H9 (cell line): ENCODE results near the gene MYCBP2. TPM values are rescaled to one million over a fixed set of nuclear protein-coding genes. Genes with fewer than 3 reads are reported as not detected.

Source experiments
- DNase-seq: peaks from one replicate; pipeline ENCODE4 v3.0.0-alpha.2; 2017
- H2AFZ ChIP-seq: one replicate; pipeline ENCODE4 v1.6.1; 2013; ENCODE audit warnings: mild to moderate bottlenecking, low read length, control low read depth, moderate library complexity
- H2AK5ac ChIP-seq: 2 replicates; pipeline ENCODE4 v1.6.1; 2013; ENCODE audit warnings: low read length, control low read depth, mixed read lengths; ENCODE audit not compliant: insufficient read length
- H2BK120ac ChIP-seq: one replicate; pipeline ENCODE4 v1.6.1; 2013; ENCODE audit warnings: low read depth, mild to moderate bottlenecking, low read length, control low read depth, inconsistent platforms; ENCODE audit not compliant: poor library complexity, severe bottlenecking
- H2BK12ac ChIP-seq: 2 replicates; pipeline ENCODE4 v1.6.1; 2013; ENCODE audit warnings: low read length, control low read depth, mixed read lengths, low read depth; ENCODE audit not compliant: insufficient read length
- H2BK15ac ChIP-seq: 2 replicates; pipeline ENCODE4 v1.6.1; 2013; ENCODE audit warnings: low read depth, low read length, control low read depth
- H2BK20ac ChIP-seq: one replicate; pipeline ENCODE4 v1.6.1; 2013; ENCODE audit warnings: low read depth, mild to moderate bottlenecking, low read length, control low read depth, inconsistent platforms; ENCODE audit not compliant: poor library complexity, severe bottlenecking
- H2BK5ac ChIP-seq: 2 replicates; pipeline ENCODE4 v1.6.1; 2013; ENCODE audit warnings: low read length, control low read depth, mixed read lengths; ENCODE audit not compliant: insufficient read length
- H3K14ac ChIP-seq: 2 replicates; pipeline ENCODE4 v1.6.1; 2013; ENCODE audit warnings: low read length, control low read depth; ENCODE audit not compliant: insufficient read depth
- H3K18ac ChIP-seq: 2 replicates; pipeline ENCODE4 v1.6.1; 2013; ENCODE audit warnings: low read depth, mild to moderate bottlenecking, mixed read lengths, low read length, control low read depth; ENCODE audit not compliant: insufficient read length
- H3K23ac ChIP-seq: 2 replicates; pipeline ENCODE4 v1.6.1; 2013; ENCODE audit warnings: low read length, control low read depth, mixed read lengths, low read depth; ENCODE audit not compliant: insufficient read length
- H3K23me2 ChIP-seq: 2 replicates; pipeline ENCODE4 v1.6.1; 2013; ENCODE audit warnings: low read depth, mild to moderate bottlenecking, mixed read lengths, low read length, control low read depth; ENCODE audit not compliant: insufficient read length, poor library complexity, severe bottlenecking
- H3K27ac ChIP-seq: 2 replicates; pipeline ENCODE4 v1.5.1; 2013; ENCODE audit warnings: low read length, control low read depth, mixed read lengths, low read depth; ENCODE audit not compliant: insufficient read length
- H3K27me3 ChIP-seq: 2 replicates; pipeline ENCODE4 v1.6.1; 2013; ENCODE audit warnings: low read length, control low read depth, inconsistent platforms; ENCODE audit not compliant: insufficient read depth
- H3K4ac ChIP-seq: 2 replicates; pipeline ENCODE4 v1.6.1; 2013; ENCODE audit warnings: low read depth, mild to moderate bottlenecking, control low read depth, inconsistent platforms, low read length, moderate library complexity
- H3K4me1 ChIP-seq: 2 replicates; pipeline ENCODE4 v1.6.1; 2013; ENCODE audit warnings: low read length, control low read depth, inconsistent platforms; ENCODE audit not compliant: insufficient read depth
- H3K4me2 ChIP-seq: 2 replicates; pipeline ENCODE4 v1.6.1; 2013; ENCODE audit warnings: low read length, control low read depth, mixed read lengths; ENCODE audit not compliant: insufficient read length, insufficient read depth
- H3K56ac ChIP-seq: 2 replicates; pipeline ENCODE4 v1.6.1; 2013; ENCODE audit warnings: low read depth, mild to moderate bottlenecking, mixed read lengths, low read length, control low read depth; ENCODE audit not compliant: insufficient read length
- H3K79me1 ChIP-seq: 2 replicates; pipeline ENCODE4 v1.6.1; 2013; ENCODE audit warnings: low read depth, mild to moderate bottlenecking, moderate library complexity, low read length, control low read depth, inconsistent platforms; ENCODE audit not compliant: insufficient read depth, poor library complexity, severe bottlenecking
- H3K79me2 ChIP-seq: 2 replicates; pipeline ENCODE4 v1.6.1; 2013; ENCODE audit warnings: low read length, control low read depth, inconsistent platforms; ENCODE audit not compliant: insufficient read depth
- H3K9ac ChIP-seq: 2 replicates; pipeline ENCODE4 v1.6.1; 2013; ENCODE audit warnings: low read length, control low read depth, mixed read lengths; ENCODE audit not compliant: insufficient read length; ENCODE audit errors: extremely low read depth
- H3K9me3 ChIP-seq: one replicate; pipeline ENCODE4 v1.6.1; 2013; ENCODE audit warnings: low read depth, low read length, inconsistent platforms; ENCODE audit not compliant: control insufficient read depth
- H3T11ph ChIP-seq: one replicate; pipeline ENCODE4 v1.6.1; 2013; ENCODE audit warnings: mild to moderate bottlenecking, low read length, control low read depth, inconsistent platforms
- H4K20me1 ChIP-seq: one replicate; pipeline ENCODE4 v1.6.1; 2013; ENCODE audit not compliant: control insufficient read depth, insufficient read length, insufficient read depth
- H4K5ac ChIP-seq: 2 replicates; pipeline ENCODE4 v1.6.1; 2013; ENCODE audit warnings: low read depth, mild to moderate bottlenecking, mixed read lengths, low read length, control low read depth; ENCODE audit not compliant: insufficient read length
- H4K8ac ChIP-seq: replicated peaks from 2 replicates; pipeline ENCODE4 v1.6.1; 2013; ENCODE audit warnings: low read length, control low read depth, mixed read lengths, low read depth; ENCODE audit not compliant: insufficient read length
- H4K91ac ChIP-seq: 2 replicates; pipeline ENCODE4 v1.6.1; 2013; ENCODE audit warnings: low read depth, mild to moderate bottlenecking, moderate library complexity, mixed read lengths, low read length, control low read depth; ENCODE audit not compliant: insufficient read length
- H3K27ac Mint-ChIP-seq, 3 experiments: 2 replicates in 2 of 3; 3 replicates in 1 of 3; pipeline ENCODE4 v1.8.0; 2020 to 2021; ENCODE audit warnings: mixed read lengths in 3 of 3, mild to moderate bottlenecking in 1 of 3, moderate library complexity in 1 of 3
- H3K27me3 Mint-ChIP-seq: 2 replicates; pipeline ENCODE4 v1.8.0; 2021; ENCODE audit warnings: low read depth, mild to moderate bottlenecking, moderate library complexity, mixed read lengths
- H3K36me3 Mint-ChIP-seq, 3 experiments: 2 replicates in 2 of 3; 3 replicates in 1 of 3; pipeline ENCODE4 v1.8.0; 2020 to 2021; ENCODE audit warnings: low read depth in 3 of 3, mixed read lengths in 3 of 3; ENCODE audit not compliant: insufficient read depth in 1 of 3
- H3K4me1 Mint-ChIP-seq, 2 experiments: 2 replicates each; pipeline ENCODE4 v1.8.0; 2020; ENCODE audit warnings: mixed read lengths in 2 of 2
- H3K4me3 Mint-ChIP-seq, 2 experiments: 2 replicates in 1 of 2; 3 replicates in 1 of 2; pipeline ENCODE4 v1.8.0; 2020 to 2021; ENCODE audit warnings: mild to moderate bottlenecking in 2 of 2, mixed read lengths in 2 of 2, moderate library complexity in 1 of 2
- H3K9me3 Mint-ChIP-seq, 2 experiments: 2 replicates in 1 of 2; 3 replicates in 1 of 2; pipeline ENCODE4 v1.8.0; 2020; ENCODE audit warnings: mild to moderate bottlenecking in 2 of 2, mixed read lengths in 2 of 2, moderate library complexity in 1 of 2
- total RNA-seq: library from RNA; stranded (reverse); gene quantifications from 2 replicates; pipeline ENCODE4 v1.2.1, GENCODE V29; 2021
- TF ChIP-seq, protein P1 (sequence below): fragments of 200-600 bp; sonication (generic); conservative IDR thresholded peaks from 3 replicates; pipeline ENCODE4 v1.8.0; 2021; ENCODE audit warnings: antibody characterized with exemption, mild to moderate bottlenecking

The MYCBP2 gene
- total RNA-seq, 1 experiment from 2014 or later, result 32.0 TPM

DNA sequence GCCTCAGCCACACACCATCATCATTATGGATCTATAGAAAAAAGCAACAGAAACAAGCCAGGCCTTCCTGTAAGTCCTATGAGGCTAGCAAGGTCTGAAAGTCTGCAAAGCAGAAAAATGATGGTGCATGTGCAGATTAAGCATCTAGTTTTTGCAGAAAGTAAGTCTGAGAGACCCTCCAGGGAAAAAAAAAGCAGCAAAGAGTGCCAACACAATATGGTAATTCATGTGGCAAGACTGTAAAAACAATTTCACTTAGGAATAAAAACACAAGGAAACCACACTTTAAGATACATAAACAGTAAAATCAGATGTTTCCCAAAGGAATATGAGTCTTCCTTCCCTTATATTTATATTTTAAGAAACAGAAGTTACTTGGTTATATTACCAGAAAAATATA is 187.6 kb downstream of the MYCBP2 start:
- H2BK20ac ChIP-seq, result no peak overlapping the region
- H2BK5ac ChIP-seq, result no peak overlapping the region
- no peak overlapping the region for H3K9ac ChIP-seq
- H3K4ac ChIP-seq, result no peak overlapping the region
- Mint-ChIP-seq H3K4me3 (no peak overlapping the region), H3K9me3 (no peaks in the 10 kb centered on the region), H3K36me3 (peaks cover 0 to 8% (median 6%) of the 10 kb centered on the region in 3 experiments; a peak in 4 of 7 replicates), H3K27me3 (no peaks in the 10 kb centered on the region), H3K4me1 (peaks cover 0 to 4% of the 10 kb centered on the region in 2 experiments; a peak in 2 of 4 replicates), H3K27ac (no peak overlapping the region)
- no peak overlapping the region for H3K56ac ChIP-seq
- no peak overlapping the region for H3K23ac ChIP-seq
- H3K14ac ChIP-seq, result no peak overlapping the region
- H4K20me1 ChIP-seq, result no peaks in the 10 kb centered on the region
- H3K27me3 ChIP-seq, result no peaks in the 10 kb centered on the region
- H3K4me1 ChIP-seq, result 0 out of 2 replicates have a peak, but pooled peaks cover 2% of the 10 kb centered on the region
- no peak overlapping the region for H3K18ac ChIP-seq
- H2BK12ac ChIP-seq, result no peak overlapping the region
- H4K5ac ChIP-seq, result no peak overlapping the region
- no peak overlapping the region for H2AFZ ChIP-seq
- H3K9me3 ChIP-seq, result no peaks in the 10 kb centered on the region
- no peak overlapping the region for H2BK120ac ChIP-seq
- DNase-seq, result no peak
- H2BK15ac ChIP-seq, result no peak overlapping the region
- H3K23me2 ChIP-seq, result no peaks in the 10 kb centered on the region
- no peaks in the 10 kb centered on the region for H3K79me2 ChIP-seq
- H3K4me2 ChIP-seq, result no peak overlapping the region
- H4K91ac ChIP-seq, result no peak overlapping the region
- H3K79me1 ChIP-seq, result no peaks in the 10 kb centered on the region
- TF ChIP-seq, protein P1, sequence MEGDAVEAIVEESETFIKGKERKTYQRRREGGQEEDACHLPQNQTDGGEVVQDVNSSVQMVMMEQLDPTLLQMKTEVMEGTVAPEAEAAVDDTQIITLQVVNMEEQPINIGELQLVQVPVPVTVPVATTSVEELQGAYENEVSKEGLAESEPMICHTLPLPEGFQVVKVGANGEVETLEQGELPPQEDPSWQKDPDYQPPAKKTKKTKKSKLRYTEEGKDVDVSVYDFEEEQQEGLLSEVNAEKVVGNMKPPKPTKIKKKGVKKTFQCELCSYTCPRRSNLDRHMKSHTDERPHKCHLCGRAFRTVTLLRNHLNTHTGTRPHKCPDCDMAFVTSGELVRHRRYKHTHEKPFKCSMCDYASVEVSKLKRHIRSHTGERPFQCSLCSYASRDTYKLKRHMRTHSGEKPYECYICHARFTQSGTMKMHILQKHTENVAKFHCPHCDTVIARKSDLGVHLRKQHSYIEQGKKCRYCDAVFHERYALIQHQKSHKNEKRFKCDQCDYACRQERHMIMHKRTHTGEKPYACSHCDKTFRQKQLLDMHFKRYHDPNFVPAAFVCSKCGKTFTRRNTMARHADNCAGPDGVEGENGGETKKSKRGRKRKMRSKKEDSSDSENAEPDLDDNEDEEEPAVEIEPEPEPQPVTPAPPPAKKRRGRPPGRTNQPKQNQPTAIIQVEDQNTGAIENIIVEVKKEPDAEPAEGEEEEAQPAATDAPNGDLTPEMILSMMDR, result no peak
- H4K8ac ChIP-seq, result no peak overlapping the region
- no peak overlapping the region for H3T11ph ChIP-seq
- no peak overlapping the region for H2AK5ac ChIP-seq
- no peak overlapping the region for H3K27ac ChIP-seq
